GM23338 (cell line): ENCODE data around the gene VAPB. TPM values are rescaled to one million over a fixed set of nuclear protein-coding genes. Genes with fewer than 3 reads are reported as not detected.

Source experiments
- ATAC-seq: fragments of 200-7000 bp; cut with Tn5 transposase; 3 replicates; pipeline ENCODE4 v1.9.1; 2020
- DNase-seq: peaks from one replicate; pipeline ENCODE4 v3.0.0-alpha.2; 2015; ENCODE audit warnings: low spot score
- H2AFZ ChIP-seq: fragments of 200-600 bp; sonication (generic); 2 replicates; pipeline ENCODE4 v1.8.0; 2016; ENCODE audit warnings: antibody characterized with exemption, mild to moderate bottlenecking, moderate library complexity
- H3F3A ChIP-seq: fragments of 200-600 bp; sonication (generic); replicated peaks from 2 replicates; pipeline ENCODE4 v1.8.0; 2017; ENCODE audit warnings: antibody characterized with exemption, mixed run types, low read depth
- H3K27ac ChIP-seq: fragments of 200-600 bp; sonication (generic); 2 replicates; pipeline ENCODE4 v1.6.1; 2016; ENCODE audit warnings: low read depth
- H3K27me3 ChIP-seq: fragments of 200-600 bp; sonication (generic); 2 replicates; pipeline ENCODE4 v1.8.0; 2016; ENCODE audit warnings: mild to moderate bottlenecking, mixed run types, moderate library complexity; ENCODE audit not compliant: insufficient read depth
- H3K36me3 ChIP-seq: fragments of 200-600 bp; sonication (generic); 2 replicates; pipeline ENCODE4 v1.8.0; 2016; ENCODE audit warnings: mild to moderate bottlenecking; ENCODE audit not compliant: insufficient read depth
- H3K4me1 ChIP-seq: fragments of 200-600 bp; sonication (generic); 2 replicates; pipeline ENCODE4 v1.8.0; 2016; ENCODE audit warnings: mild to moderate bottlenecking, moderate library complexity; ENCODE audit not compliant: insufficient read depth
- H3K4me2 ChIP-seq: fragments of 200-600 bp; sonication (generic); 2 replicates; pipeline ENCODE4 v1.7.1; 2017; ENCODE audit warnings: mixed run types
- H3K4me3 ChIP-seq: fragments of 200-600 bp; sonication (generic); 2 replicates; pipeline ENCODE4 v1.6.1; 2016; ENCODE audit warnings: mixed run types
- H3K79me2 ChIP-seq: fragments of 200-600 bp; sonication (generic); replicated peaks from 2 replicates; pipeline ENCODE4 v1.8.0; 2017; ENCODE audit warnings: mild to moderate bottlenecking; ENCODE audit not compliant: insufficient read depth
- H3K9me2 ChIP-seq: fragments of 200-600 bp; sonication (generic); 2 replicates; pipeline ENCODE4 v1.8.0; 2017; ENCODE audit not compliant: insufficient read depth
- H4K20me1 ChIP-seq: fragments of 200-600 bp; sonication (generic); replicated peaks from 2 replicates; pipeline ENCODE4 v1.8.0; 2017; ENCODE audit warnings: mild to moderate bottlenecking; ENCODE audit not compliant: insufficient read depth
- H3K27ac Mint-ChIP-seq: 2 replicates; pipeline ENCODE4 v1.8.0; 2020; ENCODE audit warnings: inconsistent platforms, mild to moderate bottlenecking, moderate library complexity, mixed read lengths
- H3K27me3 Mint-ChIP-seq: 3 replicates; pipeline ENCODE4 v1.8.0; 2022; ENCODE audit warnings: low read depth, mild to moderate bottlenecking, moderate library complexity, mixed read lengths, inconsistent platforms; ENCODE audit not compliant: insufficient read depth, poor library complexity
- H3K36me3 Mint-ChIP-seq: 3 replicates; pipeline ENCODE4 v1.8.0; 2021; ENCODE audit warnings: low read depth, mild to moderate bottlenecking, inconsistent platforms, moderate library complexity, mixed read lengths
- H3K4me1 Mint-ChIP-seq: 3 replicates; pipeline ENCODE4 v1.8.0; 2020; ENCODE audit warnings: mild to moderate bottlenecking, inconsistent platforms, mixed read lengths
- H3K4me3 Mint-ChIP-seq: 3 replicates; pipeline ENCODE4 v1.8.0; 2021; ENCODE audit warnings: moderate library complexity, mild to moderate bottlenecking, inconsistent platforms, mixed read lengths
- H3K9me3 Mint-ChIP-seq: 3 replicates; pipeline ENCODE4 v1.8.0; 2020; ENCODE audit warnings: moderate library complexity, mild to moderate bottlenecking, inconsistent platforms, mixed read lengths
- CTCF ChIP-seq, 2 experiments: fragments of 200-600 bp in 1 of 2; sonication (generic) in 1 of 2; conservative IDR thresholded peaks; 2 replicates each; pipeline versions ENCODE4 v1.5.1 to v1.6.1; 2016 to 2017; ENCODE audit warnings: antibody characterized with exemption in 2 of 2, low read depth in 2 of 2, mild to moderate bottlenecking in 2 of 2, moderate library complexity in 1 of 2
- EZH2phosphoT487 ChIP-seq: fragments of 200-600 bp; sonication (generic); IDR thresholded peaks from one replicate; pipeline ENCODE4 v1.8.1; 2018; ENCODE audit warnings: antibody characterized with exemption; ENCODE audit not compliant: unreplicated experiment
- JUNB ChIP-seq: IDR thresholded peaks from one replicate; pipeline ENCODE4 v1.6.1; 2016; ENCODE audit warnings: antibody characterized with exemption; ENCODE audit not compliant: unreplicated experiment
- POLR2AphosphoS5 ChIP-seq: IDR thresholded peaks from 2 replicates; pipeline ENCODE4 v1.6.1; 2016; ENCODE audit warnings: antibody characterized with exemption, low read depth
- ZNF462 ChIP-seq: fragments of 250-450 bp; sonication (Bioruptor Pico); IDR thresholded peaks from 2 replicates; pipeline ENCODE4 v1.5.0; 2020; ENCODE audit warnings: mild to moderate bottlenecking, moderate library complexity
- polyA plus RNA-seq: library from polyadenylated mRNA; unstranded; fragments of >200 nt; fragmentation: Nextera tagmentation; extraction: Ambion mirVana; gene quantifications from 2 replicates; pipeline ENCODE4 v1.2.1, GENCODE V29; 2016
- total RNA-seq: library from RNA; depleted of rRNA; stranded (reverse); fragments of >200 nt; shearing (Covaris generic); gene quantifications from 2 replicates; pipeline ENCODE4 v1.2.3, GENCODE V29; 2014

The VAPB gene
- total and polyA plus RNA-seq, 2 experiments from 2014 or later, result 18.8 to 22.9 TPM

GRCh38 chr20:58432186-58432954 lies 43.3 kb downstream of the VAPB start (continued):
- no peak for TF ChIP-seq ZNF462 (CRISPR knock-in tag)
- no peak for TF ChIP-seq POLR2AphosphoS5

- Histone ChIP-seq H2AFZ (no peak overlapping the region), H3K9me2 (no peaks in the 10 kb centered on the region), H3K4me2 (no peak overlapping the region), H3K79me2 (peaks cover 83% of the 10 kb centered on the region), H3K27me3 (no peaks in the 10 kb centered on the region), H3K36me3 (no peaks in the 10 kb centered on the region), H4K20me1 (no peaks in the 10 kb centered on the region), H3K27ac (no peak overlapping the region), H3K4me1 (peaks cover 15% of the 10 kb centered on the region; the same call in 1 of the 2 replicates), H3F3A (peaks cover 1% of the 10 kb centered on the region; the same call in 1 of the 2 replicates), H3K4me3 (no peak overlapping the region)
- Mint-ChIP-seq H3K4me3 (no peak overlapping the region), H3K4me1 (peaks cover 23% of the 10 kb centered on the region), H3K27ac (no peak overlapping the region), H3K9me3 (no peaks in the 10 kb centered on the region; the same call in 2 of the 3 replicates), H3K27me3 (no peaks in the 10 kb centered on the region), H3K36me3 (peaks cover 30% of the 10 kb centered on the region; the same call in 2 of the 3 replicates)
- DNase-seq (no peak), ATAC-seq (no peak)
- TF ChIP-seq CTCF (conservative IDR thresholded peaks at IDR 0.05; ENCODE audit: low read depth in 2 of 2) (no peak), EZH2phosphoT487 (no peak), JUNB (no peak), ZNF462 (CRISPR knock-in tag) (no peak)
These were observed 44.1 kb downstream of the VAPB start for GRCh38 chr20:58433029-58433647.
